HFF-Myc (cell line): ENCODE measurements around the gene PLD3.

Source experiments
- DNase-seq: peaks from one replicate; pipeline ENCODE4 v3.0.0-alpha.2; 2011; ENCODE audit warnings: low read depth; ENCODE audit errors: extremely low read depth
- H3K4me3 ChIP-seq: replicated peaks from 2 replicates; pipeline ENCODE4 v1.5.1; 2011; ENCODE audit warnings: low read depth, mild to moderate bottlenecking, control low read depth, low read length
- CTCF ChIP-seq: IDR thresholded peaks from 2 replicates; pipeline ENCODE4 v1.5.1; 2012; ENCODE audit warnings: mild to moderate bottlenecking, low read depth, low read length, control low read depth; ENCODE audit errors: missing control alignments

The PLD3 gene

GRCh38 chr19:40348125-40348913, at the start of gene PLD3, which contains the start of gene C19orf47:
TSS of gene PLD3 (plus strand) at chr19:40348695. CDS start at chr19:40366484, 17,789 bp downstream.
TSS of gene C19orf47 (minus strand) at chr19:40348397. CDS start at chr19:40341857, 6,540 bp downstream.
- no peak for TF ChIP-seq CTCF
- peak; percentile 95 for DNase-seq
- peak within 1 kb of the TSS; percentile 64 for H3K4me3 ChIP-seq

- no peak for TF ChIP-seq CTCF
- no peak for DNase-seq
- no peak overlapping the region for H3K4me3 ChIP-seq
These were observed 47.8 kb upstream of the PLD3 start for GRCh38 chr19:40300668-40301067.

- no peak for DNase-seq
- no peak for TF ChIP-seq CTCF
- H3K4me3 ChIP-seq: no peak overlapping the region
These were observed 46.1 kb upstream of the PLD3 start for GRCh38 chr19:40302224-40303011.

GRCh38 chr19:40303765-40304164, 44.7 kb upstream of the PLD3 start:
- TF ChIP-seq CTCF: no peak
- no peak for DNase-seq
- H3K4me3 ChIP-seq: no peak overlapping the region

GRCh38 chr19:40304306-40304705, 44.2 kb upstream of the PLD3 start:
- H3K4me3 ChIP-seq: no peak overlapping the region
- no peak for TF ChIP-seq CTCF
- no peak for DNase-seq

- peak; percentile 58 for DNase-seq
- TF ChIP-seq CTCF: peak; percentile 75
- H3K4me3 ChIP-seq: no peak overlapping the region
These were observed 43.1 kb upstream of the PLD3 start for GRCh38 chr19:40305403-40305802.
